ENCODE measurements around the gene RHPN2.

Gene RHPN2

DNA sequence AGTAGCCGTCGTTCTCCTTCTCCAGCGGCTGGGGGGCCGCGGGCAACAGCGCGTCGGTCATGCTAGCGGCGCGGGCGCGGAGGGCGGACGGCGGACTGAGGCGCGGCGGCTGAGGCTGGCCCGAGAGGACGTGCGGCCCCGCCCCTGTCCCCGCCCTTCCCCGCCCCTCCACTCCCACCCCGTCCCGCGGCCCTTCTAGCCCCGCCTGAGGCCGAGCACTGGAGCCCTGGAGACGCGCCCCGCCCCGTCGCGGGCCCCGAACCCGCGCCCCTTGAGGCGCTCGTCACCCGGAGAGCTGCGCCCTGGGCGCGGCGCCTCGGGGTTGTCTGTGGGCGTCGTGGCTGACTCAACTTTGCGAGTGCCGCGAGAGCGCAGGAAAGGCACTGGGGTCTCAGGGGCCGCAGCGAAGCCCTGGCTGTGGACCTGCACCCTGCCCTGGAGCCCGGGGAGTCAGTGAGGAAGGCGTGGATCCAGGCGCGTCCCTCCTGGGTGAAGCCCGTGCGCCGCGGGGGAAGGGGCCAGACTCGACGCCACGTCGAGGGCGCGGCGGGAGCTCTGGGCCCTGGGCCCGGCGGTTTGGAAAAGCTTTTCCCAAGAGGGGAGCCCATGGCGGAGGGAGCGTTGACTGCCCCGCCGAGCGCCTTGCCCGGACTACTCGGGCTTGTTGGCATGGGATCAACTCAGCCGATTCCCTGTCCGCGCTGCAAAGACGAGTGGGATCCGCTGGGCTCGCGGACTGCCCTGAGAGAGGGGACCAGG, at the start of gene RHPN2:
TSS of gene RHPN2 (minus strand) at position 97 of the 759 bp plus-strand sequence. CDS start at position 61, 36 bp downstream.
- DNase-seq: no peak

DNA sequence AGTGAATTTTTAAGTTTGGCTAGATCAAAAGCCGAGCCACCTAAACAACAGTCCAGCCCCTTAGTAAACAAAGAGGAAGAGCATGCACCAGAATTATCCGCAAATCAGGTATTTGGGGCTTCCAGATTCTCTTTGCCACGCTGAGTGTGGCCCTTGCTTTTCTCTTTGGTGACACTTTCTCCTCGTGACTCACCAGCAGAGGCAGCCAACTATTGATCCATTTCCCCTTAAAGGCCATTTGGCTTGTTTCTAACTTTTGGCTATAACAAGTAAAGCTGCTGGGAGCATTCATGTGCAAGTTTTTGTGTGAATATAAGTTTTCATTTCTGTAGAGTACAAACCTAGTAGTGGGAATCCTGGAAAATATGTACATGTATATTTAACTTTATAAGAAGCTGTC, 49.6 kb upstream of the RHPN2 start:
- DNase-seq: no peak

DNA sequence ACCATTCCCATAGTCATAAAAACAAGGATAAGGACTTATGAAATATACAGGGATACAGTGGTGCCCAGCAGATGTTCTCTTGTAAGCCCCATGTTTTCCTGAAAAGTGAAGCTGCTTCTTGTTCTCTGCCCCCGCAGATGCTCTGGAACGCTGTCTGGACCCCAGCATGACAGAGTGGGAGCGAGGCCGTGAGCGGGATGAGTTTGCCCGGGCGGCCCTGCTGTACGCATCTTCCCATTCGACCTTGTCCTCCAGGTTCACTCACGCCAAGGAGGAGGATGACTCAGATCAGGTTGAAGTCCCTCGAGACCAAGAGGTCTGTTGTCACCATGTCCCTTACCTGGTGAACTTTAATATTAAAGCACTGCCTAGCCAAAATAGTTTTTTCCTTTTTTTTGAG, 46.9 kb upstream of the RHPN2 start:
- no peak for DNase-seq

DNA sequence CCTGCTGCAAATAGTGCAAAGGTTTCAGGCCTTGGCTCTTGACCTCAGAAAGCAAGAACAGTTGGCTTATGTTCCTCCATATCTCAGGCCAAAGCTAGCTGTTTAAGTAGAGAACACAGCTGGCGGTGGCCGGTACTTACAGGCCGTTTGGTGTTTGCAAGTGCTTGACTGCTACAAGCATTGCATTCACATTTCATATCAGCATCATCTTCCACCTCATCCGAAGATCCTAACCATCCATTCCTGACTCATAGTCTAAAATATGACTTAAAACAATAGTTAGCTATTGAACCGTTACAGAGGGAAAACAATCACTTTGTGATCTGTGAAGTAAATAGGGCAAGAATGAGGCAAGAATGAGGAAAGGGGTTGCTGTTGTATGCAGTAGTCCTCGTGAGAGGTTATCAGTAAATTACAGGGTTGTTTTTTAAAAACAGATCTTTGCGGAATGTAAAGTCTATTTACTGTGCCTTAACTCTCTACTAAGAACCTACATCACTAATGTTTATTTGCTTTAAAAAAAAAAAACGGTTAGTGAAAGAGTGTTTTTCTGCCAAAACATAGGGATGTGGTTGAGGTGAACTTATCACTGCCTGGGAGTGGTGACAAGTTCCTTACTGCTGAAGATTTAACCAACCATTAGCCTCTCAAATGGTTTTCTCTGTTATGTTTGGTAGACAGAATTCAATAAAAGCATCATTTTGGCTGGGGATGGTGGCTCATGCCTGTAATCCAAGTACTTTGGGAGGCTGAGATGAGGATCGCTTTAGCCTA, 45.6 kb upstream of the RHPN2 start:
- DNase-seq: no peak

DNA sequence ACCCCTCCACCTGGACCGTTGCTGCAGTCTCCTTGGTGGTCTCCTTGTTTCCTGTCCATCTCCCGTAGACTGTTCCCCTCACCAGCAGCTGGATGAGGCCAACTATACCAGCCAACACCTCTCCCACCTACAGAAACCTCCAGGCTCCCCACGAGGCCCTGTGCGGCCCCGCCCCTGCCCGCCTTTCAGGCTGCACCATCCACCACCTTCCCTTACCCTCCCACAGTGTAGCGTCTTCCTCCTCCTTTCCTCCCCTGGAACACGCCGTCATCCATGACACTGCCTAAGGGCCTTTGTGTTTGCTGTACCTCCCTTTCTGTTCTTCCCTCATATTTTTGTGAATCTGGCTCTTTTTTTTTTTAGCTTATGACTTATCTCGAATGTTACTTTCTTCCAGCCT, 43.5 kb upstream of the RHPN2 start:
- no peak for DNase-seq

DNA sequence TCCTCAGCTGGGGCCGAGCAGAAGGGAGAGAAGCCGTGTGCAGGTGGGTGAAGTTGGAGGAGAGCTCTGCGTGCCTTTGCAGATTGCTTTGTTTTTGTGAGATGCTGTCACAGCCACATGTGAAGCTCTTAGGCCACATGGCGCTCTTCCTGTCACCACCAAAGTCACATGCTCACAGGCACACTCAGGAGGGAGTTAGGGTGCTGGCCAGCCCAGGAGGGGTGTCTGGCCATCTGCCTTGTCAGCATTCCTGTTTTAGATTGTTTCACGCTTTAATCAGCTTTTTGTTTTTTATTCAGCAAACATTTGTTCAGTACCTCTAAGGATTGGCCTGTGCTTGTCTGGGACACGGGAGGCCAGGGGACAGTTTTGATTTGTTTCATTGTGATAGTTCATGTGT, 38.2 kb upstream of the RHPN2 start:
- DNase-seq: no peak

DNA sequence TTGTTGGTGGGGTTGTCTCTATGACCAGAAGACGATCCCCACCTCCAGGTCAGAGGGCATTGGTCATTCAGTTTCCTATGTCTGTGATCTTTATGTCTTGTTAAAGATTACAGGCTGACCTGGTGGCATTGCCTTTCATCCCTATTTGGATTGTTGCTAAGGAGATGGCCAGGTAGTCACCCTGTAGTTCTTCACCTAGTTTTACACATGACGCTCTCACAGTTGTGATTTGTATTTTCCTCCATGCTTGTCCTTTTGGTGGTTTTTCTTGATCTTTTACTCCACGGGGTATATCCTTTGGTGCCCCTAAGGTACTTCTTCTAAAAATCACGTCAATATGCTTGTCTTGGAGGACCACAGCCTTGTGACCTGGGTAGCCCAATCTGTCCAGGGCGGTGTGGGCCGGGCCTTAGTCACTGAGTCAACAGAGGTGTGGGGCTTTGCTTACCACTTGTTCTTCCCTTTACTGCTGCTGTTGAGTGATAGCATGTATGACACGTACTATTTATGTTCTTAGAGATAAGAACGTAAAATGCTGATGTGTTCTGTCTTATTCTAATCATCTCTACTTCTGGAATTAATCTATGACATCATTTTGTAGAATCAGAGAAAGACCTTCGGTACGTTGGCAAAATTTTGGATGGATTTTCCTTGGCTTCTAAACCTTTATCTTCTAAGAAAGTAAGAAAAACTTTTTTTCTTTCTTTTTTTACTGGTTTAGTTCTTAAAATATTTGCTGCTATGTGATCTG, 36.4 kb upstream of the RHPN2 start:
- no peak for DNase-seq

DNA sequence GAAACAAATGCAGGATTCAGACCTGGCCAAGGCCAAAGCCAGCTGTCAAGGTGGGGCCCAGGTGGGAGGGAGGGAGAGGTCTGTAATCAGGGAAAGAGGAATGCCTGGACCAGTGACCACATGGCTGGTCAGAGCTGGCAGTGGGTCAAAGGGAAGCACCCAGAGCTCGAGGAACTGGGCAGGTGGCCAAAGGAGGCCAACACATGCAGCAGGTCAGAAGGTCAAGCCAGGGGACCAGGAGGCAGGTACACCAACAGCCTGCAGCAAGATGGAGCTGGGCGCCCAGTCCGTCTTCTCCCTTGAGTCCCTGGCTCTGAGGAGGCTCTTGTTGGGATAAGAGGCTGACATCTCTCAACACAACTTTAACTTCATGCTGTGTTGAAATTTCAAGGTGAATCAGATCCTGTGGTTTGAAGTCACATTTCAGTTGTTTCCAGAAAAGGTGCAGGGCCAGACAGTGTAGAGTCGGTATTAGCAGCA, 33.4 kb upstream of the RHPN2 start:
- no peak for DNase-seq

DNA sequence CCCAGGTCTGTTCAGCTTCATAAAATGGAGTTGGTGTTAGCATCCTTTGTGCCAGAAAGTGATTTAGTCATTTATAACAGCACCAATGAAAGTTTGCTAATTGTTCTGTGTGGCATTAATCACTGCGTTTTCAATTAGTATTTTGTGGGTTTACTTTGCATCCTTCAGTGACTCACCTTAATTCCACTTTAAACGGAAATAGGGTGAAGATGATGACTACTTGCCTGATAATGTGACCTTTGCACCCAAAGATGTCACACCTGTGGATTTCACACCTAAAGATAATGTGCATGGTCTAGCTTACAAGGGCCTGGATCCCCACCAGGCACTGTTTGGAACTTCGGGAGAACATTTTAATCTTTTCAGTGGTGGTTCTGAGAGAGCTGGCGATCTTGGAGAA, 31.3 kb upstream of the RHPN2 start:
- DNase-seq: no peak

DNA sequence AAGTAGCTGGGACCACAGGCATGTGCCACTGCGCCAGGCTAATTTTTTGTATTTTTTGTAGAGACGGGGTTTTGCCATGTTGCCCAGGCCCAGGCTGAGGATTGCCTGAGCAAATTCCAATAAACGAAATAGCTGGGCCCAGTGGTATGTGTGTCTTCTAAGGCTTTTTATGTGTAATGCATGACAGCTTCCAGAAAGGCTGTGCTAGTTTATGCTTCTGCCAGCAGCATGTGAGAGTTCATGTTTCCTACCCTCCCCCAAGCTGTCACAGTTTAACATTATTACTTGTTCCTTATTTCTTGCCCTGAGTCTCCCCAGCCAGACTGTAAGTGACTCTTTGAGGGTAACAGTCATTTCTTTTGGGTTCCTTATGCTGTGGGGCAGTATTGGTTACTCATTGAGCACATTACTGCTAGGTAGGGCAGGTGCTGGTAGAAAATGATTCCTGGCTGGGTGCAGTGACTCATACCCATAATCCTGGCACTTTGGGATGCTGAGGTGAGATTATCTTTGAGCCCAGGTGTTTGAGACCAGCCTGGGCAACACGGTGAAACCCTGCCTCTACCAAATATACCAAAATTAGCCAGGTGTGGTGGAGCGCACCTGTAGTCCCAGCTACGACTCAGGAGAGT, 29.9 kb upstream of the RHPN2 start:
- no peak for DNase-seq

DNA sequence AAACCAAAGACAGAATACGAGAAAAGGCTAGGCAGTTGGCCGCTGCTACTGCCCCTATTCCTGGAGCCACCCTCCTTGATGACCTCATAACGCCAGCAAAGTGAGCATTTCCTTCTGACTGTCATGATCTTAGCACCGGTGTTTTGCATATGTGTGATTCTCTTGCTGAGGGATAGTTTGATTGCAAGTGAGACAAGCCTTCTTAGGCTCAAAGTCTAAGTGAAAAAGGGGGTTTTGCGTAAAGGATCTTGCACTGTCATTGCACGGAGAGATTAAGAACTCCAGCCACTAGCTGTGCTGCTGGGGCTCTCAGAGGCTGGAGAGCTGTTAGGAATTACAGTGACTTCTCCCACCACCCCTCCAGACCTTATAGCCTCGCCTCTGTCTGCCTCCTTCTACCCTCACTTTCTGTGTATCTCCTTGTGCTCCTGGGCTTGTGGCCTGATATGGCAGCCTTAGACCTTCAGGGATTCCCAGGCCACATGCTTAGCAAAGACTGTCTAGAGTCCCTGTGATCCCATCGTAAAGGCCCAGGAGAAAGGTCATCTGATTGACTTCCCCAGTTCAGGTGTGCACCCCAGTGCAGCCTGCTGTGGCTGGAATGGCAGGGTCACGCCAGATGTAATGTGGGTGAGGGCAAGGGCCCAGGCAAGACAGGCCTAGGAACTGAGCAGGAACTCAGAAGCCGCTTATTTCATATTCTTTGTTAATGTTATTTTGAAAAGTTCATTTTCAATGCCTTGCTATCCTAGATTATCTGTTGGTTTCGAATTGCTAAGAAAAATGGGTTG, 28.9 kb upstream of the RHPN2 start:
- DNase-seq: no peak

DNA sequence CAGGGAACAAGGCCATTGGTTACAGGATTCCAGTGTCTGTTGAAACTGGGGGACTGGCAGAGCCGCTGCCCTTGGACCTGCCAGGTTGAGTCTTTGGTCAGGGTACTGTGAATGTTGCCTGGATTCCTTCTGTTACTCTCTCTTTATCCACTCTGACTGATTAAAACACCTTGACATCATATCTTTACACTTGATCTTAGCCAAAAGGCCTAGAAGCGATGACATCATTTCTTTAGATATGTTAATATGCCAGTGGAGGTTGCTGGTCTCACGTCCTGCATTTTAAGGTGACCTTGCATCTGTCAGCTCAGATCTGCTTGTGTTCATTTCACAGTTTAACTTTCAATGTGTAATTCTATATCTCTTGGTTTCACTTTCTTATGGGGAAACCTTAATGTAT, 25.5 kb upstream of the RHPN2 start:
- DNase-seq: no peak

DNA sequence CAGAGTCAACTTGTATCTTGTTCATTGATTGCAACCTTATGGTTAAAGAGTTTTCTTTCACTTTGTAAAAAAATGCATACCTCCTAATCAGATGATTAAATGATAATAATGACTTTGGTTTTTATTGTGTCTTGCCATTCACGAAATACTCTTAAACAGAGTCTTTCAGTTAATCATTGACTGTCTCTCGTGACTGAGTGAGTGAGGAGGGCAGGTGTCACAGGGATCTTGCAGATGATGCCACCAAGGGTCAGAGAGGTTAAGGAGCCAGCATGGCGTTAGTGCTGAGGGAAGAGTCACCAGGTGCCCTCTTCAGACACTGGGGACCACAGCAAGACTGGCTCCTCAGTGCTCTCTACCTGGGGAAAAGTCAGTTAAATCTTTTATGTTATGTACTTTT, 24.3 kb upstream of the RHPN2 start:
- no peak for DNase-seq

DNA sequence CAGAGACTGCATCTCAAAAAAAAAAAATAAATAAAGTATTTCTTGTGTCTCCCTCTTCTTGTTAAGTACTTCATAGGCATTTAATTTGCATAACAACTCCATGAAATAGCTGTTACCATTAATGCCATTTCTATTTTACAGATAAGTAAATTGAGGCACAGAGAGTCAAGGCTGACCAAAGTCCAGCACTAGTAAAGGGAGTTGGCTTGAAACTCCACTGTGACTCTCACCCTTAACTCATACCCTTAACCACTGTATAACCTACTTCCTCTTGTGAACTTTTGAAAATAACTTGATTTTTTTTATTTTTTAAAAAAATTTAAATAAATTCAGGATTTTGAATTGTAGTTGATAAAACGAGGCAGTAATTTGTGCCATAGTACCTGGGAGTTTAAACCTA, 22.3 kb upstream of the RHPN2 start:
- no peak for DNase-seq

DNA sequence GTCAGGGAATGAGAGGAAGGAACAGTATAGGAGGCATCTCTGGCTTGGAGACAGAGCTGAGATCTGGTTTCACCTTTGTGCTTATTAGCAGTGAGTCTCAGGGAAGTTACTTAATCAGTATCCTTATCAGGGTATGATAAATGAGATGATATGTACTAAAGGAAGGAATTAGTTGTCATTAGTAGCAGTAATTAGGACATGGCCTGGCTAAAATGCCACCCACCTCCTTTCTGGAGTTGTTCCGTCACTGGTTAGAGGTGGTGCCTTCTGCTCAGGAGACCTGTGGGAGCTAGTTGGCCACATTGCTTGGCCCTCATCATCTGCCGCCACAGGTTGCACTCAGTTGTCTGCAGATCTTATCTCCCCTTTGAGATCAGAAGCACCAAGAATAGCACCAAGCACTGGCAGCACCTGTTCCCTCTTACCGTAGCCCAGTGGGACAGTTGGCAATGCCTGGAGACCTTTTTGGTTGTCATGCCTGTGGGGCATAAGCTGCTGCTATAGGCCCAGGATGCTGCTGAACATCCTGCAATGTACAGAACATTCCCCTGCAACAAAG, 21.0 kb upstream of the RHPN2 start:
- DNase-seq: no peak

DNA sequence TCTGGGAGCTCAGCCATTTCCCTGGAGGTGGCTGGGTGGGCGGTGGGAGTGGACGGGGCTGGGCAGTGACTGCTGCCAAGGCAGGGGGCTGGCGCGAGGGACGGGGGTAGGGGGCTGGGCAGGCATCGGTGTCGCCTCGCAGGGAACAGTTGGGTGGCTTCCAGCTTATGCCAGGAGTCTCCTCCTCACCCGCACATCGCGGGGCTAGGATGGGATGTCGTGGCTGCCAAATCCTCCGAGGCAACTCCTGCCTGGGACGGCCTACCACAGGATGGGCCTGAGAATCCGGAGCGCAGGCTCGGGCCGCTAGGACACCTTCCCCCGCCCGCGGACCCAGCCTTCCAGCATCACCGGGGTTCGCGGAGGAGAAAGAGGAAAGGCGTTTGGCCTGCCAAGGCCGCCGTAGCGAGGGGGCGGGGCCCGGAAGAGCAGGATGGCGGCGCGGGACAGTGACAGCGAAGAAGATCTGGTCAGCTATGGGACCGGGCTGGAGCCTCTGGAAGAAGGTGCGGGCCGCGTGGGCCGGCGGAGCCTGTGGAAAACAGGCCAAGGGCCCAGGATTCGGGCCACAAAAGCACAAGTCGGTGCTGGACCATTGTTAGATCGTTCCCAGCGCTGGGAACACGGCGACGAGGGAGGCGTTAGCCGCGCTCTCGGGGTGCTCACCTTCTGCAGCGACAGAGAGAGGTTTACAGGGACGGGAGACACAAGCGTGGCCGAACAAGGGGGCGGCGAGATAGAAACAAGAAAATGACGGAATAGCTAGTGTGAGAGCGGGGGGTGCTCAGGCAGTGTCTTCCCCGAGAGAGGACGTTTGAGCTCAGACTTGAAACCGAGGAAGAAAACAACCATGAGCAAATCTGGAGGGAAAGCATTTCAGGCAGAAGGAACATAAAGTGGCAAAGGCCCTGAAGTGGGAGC, 16.3 kb upstream of the RHPN2 start, which contains the start of gene GPATCH1:
TSS of gene GPATCH1 (plus strand) at position 421 of the 921 bp plus-strand sequence. CDS start at position 434, 13 bp downstream.
- peak; percentile 78 for DNase-seq

DNA sequence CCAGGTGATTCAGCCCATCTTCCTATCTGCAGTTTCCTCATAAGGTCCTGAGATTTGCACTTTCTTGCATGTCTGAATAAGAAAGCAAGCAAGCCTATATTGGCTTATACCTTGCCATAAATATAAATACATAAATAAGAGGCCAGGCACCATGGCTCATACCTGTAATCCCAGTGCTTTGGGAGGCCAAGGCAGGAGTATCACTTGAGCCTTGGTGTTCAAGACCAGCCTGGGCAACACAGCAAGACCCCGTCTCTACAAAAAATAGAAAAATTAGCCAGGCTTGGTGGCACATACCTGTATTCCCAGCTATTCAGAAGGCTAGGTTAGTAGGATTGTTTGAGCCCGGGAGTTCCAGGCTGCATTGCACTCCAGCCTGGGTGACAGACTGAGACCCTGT, 10.8 kb upstream of the RHPN2 start:
- DNase-seq: no peak

DNA sequence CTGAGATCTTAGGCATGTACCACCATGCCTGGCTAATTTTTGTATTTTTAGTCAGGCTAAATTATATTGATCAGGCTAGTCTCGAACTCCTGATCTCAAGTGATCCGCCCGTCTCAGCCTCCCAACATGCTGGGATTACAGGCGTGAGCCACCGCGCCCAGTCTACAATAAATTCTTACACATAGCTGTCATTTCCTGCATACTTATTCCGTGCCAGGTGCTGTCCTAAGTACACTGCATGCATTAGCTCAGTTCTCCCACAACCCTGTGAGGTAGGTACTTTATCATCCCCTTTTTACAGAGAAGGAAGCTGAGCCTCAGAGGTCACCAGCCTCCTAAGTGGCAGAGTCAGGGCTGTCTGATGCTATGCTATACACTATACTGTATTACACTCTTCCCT, 7.2 kb upstream of the RHPN2 start:
- DNase-seq: no peak

DNA sequence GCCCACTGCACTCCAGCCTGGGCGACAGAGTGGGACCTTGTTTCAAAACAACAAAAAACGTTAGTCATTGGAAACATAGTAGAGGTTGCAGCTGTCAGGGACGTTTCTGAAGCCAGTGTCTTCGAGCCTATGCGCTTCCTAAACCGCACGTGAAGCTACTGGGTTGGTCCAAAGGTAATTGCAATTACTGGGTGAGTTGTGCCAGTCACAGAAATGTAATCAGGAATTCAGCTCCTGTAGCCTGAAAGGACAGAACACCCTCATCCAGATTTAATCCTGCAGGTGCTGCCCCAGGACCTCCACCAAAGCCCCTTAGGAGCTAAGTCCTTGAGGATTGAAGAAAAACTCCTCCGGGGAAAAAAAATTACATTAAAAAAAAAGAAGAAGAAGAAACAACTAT, 2.4 kb upstream of the RHPN2 start:
- DNase-seq: no peak

DNA sequence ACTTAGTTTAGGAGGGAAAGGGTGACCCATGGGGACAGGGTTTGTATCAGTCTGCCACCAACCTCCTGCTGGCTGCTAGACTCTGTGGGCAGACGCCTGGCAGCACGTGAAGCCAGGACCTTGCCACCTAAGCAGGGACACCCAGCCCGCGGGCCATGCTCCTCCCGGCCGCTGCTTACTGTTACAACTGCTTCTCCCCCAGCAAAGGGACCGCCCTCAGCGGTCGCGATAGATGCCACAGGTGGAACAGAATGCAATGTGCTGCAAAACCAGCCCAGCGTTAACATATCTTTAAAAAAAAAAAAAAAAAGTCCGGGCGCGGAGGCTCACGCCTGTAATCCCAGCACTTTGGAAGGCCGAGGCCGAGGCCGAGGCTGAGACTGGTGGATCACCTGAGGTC, 1.9 kb upstream of the RHPN2 start:
- no peak for DNase-seq

DNA sequence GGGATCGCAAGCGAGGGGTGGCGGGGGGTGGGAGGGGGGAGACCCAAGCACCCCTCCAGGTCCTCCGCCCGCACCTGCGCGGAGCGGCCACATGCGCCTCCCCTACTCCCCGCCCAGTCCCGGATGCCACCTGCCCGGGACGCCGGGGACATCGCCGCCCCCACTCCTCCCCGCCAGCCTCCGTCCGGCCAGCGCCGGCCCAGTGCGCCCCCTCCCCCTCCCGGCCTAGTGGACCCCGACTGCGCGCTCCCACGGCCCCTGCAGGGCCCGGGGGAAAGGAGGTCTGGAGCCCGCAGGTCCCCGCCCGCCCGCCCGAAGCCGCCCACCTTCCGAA, 263 bp downstream of the RHPN2 start:
- no peak for DNase-seq
